IMR-90 (cell line): ENCODE measurements around the gene PLXNB3. TPM values are rescaled to one million over a fixed set of nuclear protein-coding genes. Genes with fewer than 3 reads are reported as not detected.

Experiments
- ATAC-seq: fragments of 200-7000 bp; cut with Tn5 transposase; 2 replicates; pipeline ENCODE4 v1.9.1; 2020; ENCODE audit warnings: low read depth, mild to moderate bottlenecking, moderate library complexity
- BruUV-seq: library from RNA; stranded (reverse); fragments of 400-500 nt; replicated peaks from 2 replicates; lab custom pipeline; 2021; lab: Mats Ljungman, UMichigan
- CTCF ChIA-PET: fragments of 300-600 bp; formaldehyde crosslinking; extraction: SDS; loops from one replicate; lab custom pipeline; 2021; ENCODE audit warnings: antibody characterized with exemption; lab: Yijun Ruan, JAX
- POLR2A ChIA-PET: fragments of 300-600 bp; sonication (Branson Sonifier 250); formaldehyde crosslinking; loops from one replicate; lab custom pipeline; 2022; ENCODE audit warnings: antibody characterized with exemption; ENCODE audit not compliant: unreplicated experiment; lab: Charles Lee
- DNase-seq: peaks from one replicate; pipeline ENCODE4 v3.0.0; 2013
- H2AFZ ChIP-seq: replicated peaks from 2 replicates; pipeline ENCODE3; 2013; ENCODE audit warnings: low read length, mild to moderate bottlenecking; ENCODE audit not compliant: poor library complexity
- H2AK5ac ChIP-seq: 2 replicates; pipeline ENCODE4 v1.6.1; 2013; ENCODE audit warnings: low read depth, low read length, inconsistent platforms
- H2AK9ac ChIP-seq: replicated peaks from 2 replicates; pipeline ENCODE3; 2013; ENCODE audit warnings: mild to moderate bottlenecking, low read depth, low read length, moderate library complexity; ENCODE audit not compliant: poor library complexity
- H2BK120ac ChIP-seq: 2 replicates; pipeline ENCODE4 v1.6.1; 2013; ENCODE audit warnings: low read depth, low read length, inconsistent platforms
- H2BK15ac ChIP-seq: 3 replicates; pipeline ENCODE4 v1.6.1; 2013; ENCODE audit warnings: low read depth, low read length, inconsistent platforms
- H2BK20ac ChIP-seq: 2 replicates; pipeline ENCODE4 v1.6.1; 2013; ENCODE audit warnings: low read depth, mild to moderate bottlenecking, inconsistent platforms, low read length, moderate library complexity
- H2BK5ac ChIP-seq: 2 replicates; pipeline ENCODE4 v1.6.1; 2013; ENCODE audit warnings: mild to moderate bottlenecking, low read depth, low read length, inconsistent platforms; ENCODE audit not compliant: poor library complexity, severe bottlenecking
- H3K14ac ChIP-seq: replicated peaks from 2 replicates; pipeline ENCODE4 v1.6.1; 2013; ENCODE audit warnings: low read depth, low read length, inconsistent platforms
- H3K18ac ChIP-seq: 2 replicates; pipeline ENCODE4 v1.6.1; 2013; ENCODE audit warnings: low read depth, low read length, control low read depth
- H3K23ac ChIP-seq: 2 replicates; pipeline ENCODE4 v1.6.1; 2013; ENCODE audit warnings: low read depth, low read length, inconsistent platforms
- H3K27ac ChIP-seq: 2 replicates; pipeline ENCODE4 v1.5.1; 2013; ENCODE audit warnings: mild to moderate bottlenecking, control low read depth, low read length; ENCODE audit not compliant: insufficient read depth
- H3K27me3 ChIP-seq: 2 replicates; pipeline ENCODE4 v1.6.1; 2013; ENCODE audit warnings: low read length; ENCODE audit not compliant: control insufficient read depth, insufficient read depth
- H3K36me3 ChIP-seq: 2 replicates; pipeline ENCODE4 v1.6.1; 2013; ENCODE audit warnings: low read length, mixed read lengths; ENCODE audit not compliant: control insufficient read depth, insufficient read depth
- H3K4ac ChIP-seq: 2 replicates; pipeline ENCODE4 v1.6.1; 2013; ENCODE audit warnings: low read depth, low read length, inconsistent platforms
- H3K4me1 ChIP-seq: 2 replicates; pipeline ENCODE4 v1.6.1; 2013; ENCODE audit warnings: low read length, mixed read lengths; ENCODE audit not compliant: control insufficient read depth, insufficient read depth
- H3K4me2 ChIP-seq: 2 replicates; pipeline ENCODE4 v1.6.1; 2013; ENCODE audit warnings: low read depth, mild to moderate bottlenecking, control low read depth, low read length, moderate library complexity
- H3K4me3 ChIP-seq: 2 replicates; pipeline ENCODE4 v1.5.1; 2013; ENCODE audit warnings: low read depth, mild to moderate bottlenecking, control low read depth, low read length, moderate library complexity; ENCODE audit not compliant: insufficient read depth
- H3K56ac ChIP-seq: 2 replicates; pipeline ENCODE4 v1.6.1; 2013; ENCODE audit warnings: low read length, inconsistent platforms; ENCODE audit not compliant: insufficient read depth; ENCODE audit errors: extremely low read depth
- H3K79me1 ChIP-seq, 2 experiments: 2 replicates each; pipeline ENCODE4 v1.6.1; 2013; ENCODE audit warnings: low read length in 2 of 2, inconsistent platforms in 1 of 2, low read depth in 1 of 2
- H3K9ac ChIP-seq: 2 replicates; pipeline ENCODE4 v1.6.1; 2013; ENCODE audit warnings: low read depth, low read length, control low read depth
- H3K9me1 ChIP-seq: 2 replicates; pipeline ENCODE4 v1.6.1; 2013; ENCODE audit warnings: low read length, inconsistent platforms; ENCODE audit not compliant: insufficient read depth
- H3K9me3 ChIP-seq: 2 replicates; pipeline ENCODE4 v1.6.1; 2013; ENCODE audit warnings: low read length; ENCODE audit not compliant: control insufficient read depth, insufficient read depth
- H4K20me1 ChIP-seq: 2 replicates; pipeline ENCODE4 v1.6.1; 2013; ENCODE audit warnings: low read length, inconsistent platforms; ENCODE audit not compliant: insufficient read depth
- H4K5ac ChIP-seq: 2 replicates; pipeline ENCODE4 v1.6.1; 2013; ENCODE audit warnings: mild to moderate bottlenecking, low read depth, low read length, control low read depth
- H4K8ac ChIP-seq, 2 experiments: 2 replicates each; pipeline ENCODE4 v1.6.1; 2013; ENCODE audit warnings: low read depth in 2 of 2, low read length in 2 of 2, control low read depth in 1 of 2, inconsistent platforms in 1 of 2
- H4K91ac ChIP-seq: 2 replicates; pipeline ENCODE4 v1.6.1; 2013; ENCODE audit warnings: low read depth, low read length, inconsistent platforms; ENCODE audit not compliant: insufficient read depth
- RFX5 ChIP-seq: IDR thresholded peaks from 2 replicates; pipeline ENCODE4 v1.8.0; 2012; ENCODE audit warnings: low read depth, mild to moderate bottlenecking, low read length, moderate library complexity
- SMC3 ChIP-seq: fragments of 150-350 bp; IDR thresholded peaks from 2 replicates; pipeline ENCODE4 v1.6.1; 2016; ENCODE audit warnings: low read depth, mild to moderate bottlenecking, antibody characterized with exemption, low read length, moderate library complexity
- WGBS, 2 experiments: methylation state at CpG; one replicate each; pipeline versions ENCODE4 v1.1.5 to v1.1.7; 2013; ENCODE audit warnings: missing lambda C conversion rate in 2 of 2; ENCODE audit not compliant: insufficient read length in 1 of 2; ENCODE audit errors: extremely low coverage in 2 of 2; 5-methylcytosine and 5-hydroxymethylcytosine counted together
- dilution Hi-C: fragments of 300-500 bp; cut with HindIII; formaldehyde crosslinking; loops from one replicate; pipeline ENCODE4 v1.14.3; 2018; ENCODE audit warnings: low sequenced_read_pairs; ENCODE audit not compliant: unreplicated experiment
- in situ Hi-C: fragments of 300-500 bp; cut with MboI; formaldehyde crosslinking; loops from 3 replicates; pipeline ENCODE4 v1.14.3; 2019; ENCODE audit warnings: low sequenced_read_pairs, inconsistent platforms, mixed read lengths
- intact Hi-C: fragments of 100-400 bp; cut with micrococcal nuclease; formaldehyde crosslinking; loops from 2 replicates; pipeline ENCODE4 v1.10.0; 2022
- polyA plus RNA-seq, 3 experiments: library from polyadenylated mRNA; depleted of rRNA; stranded (reverse); fragments of >200 nt; gene quantifications; 2 replicates each; pipeline ENCODE4 v1.2.3, GENCODE V29; 2012; ENCODE audit warnings: low replicate concordance in 1 of 3
- total RNA-seq: library from RNA; depleted of rRNA; stranded (reverse); fragments of >200 nt; gene quantifications from 2 replicates; pipeline ENCODE4 v1.2.3, GENCODE V29; 2012

The PLXNB3 gene
- total and polyA plus RNA-seq, 2 of the 4 experiments (the other 2 are of a cell fraction), result 0.36 to 22.3 TPM

GRCh38 chrX:153777261-153778090 lies 13.4 kb downstream of the PLXNB3 start:
- BruUV-seq, result no TSS peak
- no peaks in the 10 kb centered on the region for H3K9me1 ChIP-seq
- ChIA-PET CTCF (interaction anchor here (0.6 kb wide), 1 partner anchor 169 kb away, joined by 4 read pairs; no protein-coding TSS in a partner anchor), POLR2A (no interaction called here)
- H3K18ac ChIP-seq, result no peak overlapping the region
- no peak overlapping the region for H3K14ac ChIP-seq
- no peak overlapping the region for H2AFZ ChIP-seq
- H4K91ac ChIP-seq, result no peak overlapping the region
- intact Hi-C loops, result no loop called here
- H2AK9ac ChIP-seq, result peak overlapping the region; percentile 55
- H3K4me2 ChIP-seq, result no peak overlapping the region
- no peak overlapping the region for H2AK5ac ChIP-seq
- no peaks in the 10 kb centered on the region for H3K27me3 ChIP-seq
- no peak overlapping the region for H2BK120ac ChIP-seq
- dilution Hi-C loops, result no loop called here
- H2BK20ac ChIP-seq, result no peak overlapping the region
- H3K4me3 ChIP-seq, result no peak overlapping the region
- no peak overlapping the region for H3K56ac ChIP-seq
- H2BK15ac ChIP-seq, result no peak overlapping the region
- H3K4me1 ChIP-seq, result no peaks in the 10 kb centered on the region
- H2BK5ac ChIP-seq, result no peak overlapping the region
- no peak overlapping the region for H3K4ac ChIP-seq
- no peaks in the 10 kb centered on the region for H3K79me1 ChIP-seq
- H4K5ac ChIP-seq, result no peak overlapping the region
- no peak overlapping the region for H3K23ac ChIP-seq
- H3K36me3 ChIP-seq, result peaks cover 4% of the 10 kb centered on the region; the same call in 1 of the 2 replicates
- no peak overlapping the region for H4K8ac ChIP-seq
- no peak overlapping the region for H3K9ac ChIP-seq
- 85% methylated on average over 20 of the region's 34 CpGs; no CpG with 5 or more reads in 1 of the 2 experiments for WGBS, 2 experiments
- no peak overlapping the region for H3K27ac ChIP-seq
- H4K20me1 ChIP-seq, result no peaks in the 10 kb centered on the region
- no peak for TF ChIP-seq RFX5
- no peak for TF ChIP-seq SMC3
- H3K9me3 ChIP-seq, result no peaks in the 10 kb centered on the region; the same call in 1 of the 2 replicates
- in situ Hi-C loops, result no loop called here
- no peak for DNase-seq
- ATAC-seq, result no peak
